ENCODE data around the gene KIAA2012.

The KIAA2012 gene

GRCh38 chr2:202101026-202101579 lies 28.0 kb downstream of the KIAA2012 start:
- TF ChIP-seq ZBTB21 (tag by site-specific recombination; IDR thresholded peaks at IDR 0.05) = no peak
- no peak for TF ChIP-seq ZNF404 (tag by site-specific recombination; IDR thresholded peaks at IDR 0.05)
- no peak for TF ChIP-seq ZFHX2 (tag by site-specific recombination; conservative IDR thresholded peaks at IDR 0.05)
- TF ChIP-seq ZNF362 (tag by site-specific recombination; IDR thresholded peaks at IDR 0.05) = no peak
- no peak for TF ChIP-seq ZNF768 (tag by site-specific recombination; IDR thresholded peaks at IDR 0.05)
- TF ChIP-seq ZNF324 (tag by site-specific recombination; IDR thresholded peaks at IDR 0.05) = no peak
- TF ChIP-seq OSR2 (tag by site-specific recombination; IDR thresholded peaks at IDR 0.05) = peak; percentile 61
- no peak for TF ChIP-seq ZNF843 (tag by site-specific recombination; IDR thresholded peaks at IDR 0.05)
- TF ChIP-seq ZNF561 (tag by site-specific recombination; IDR thresholded peaks at IDR 0.05; ENCODE audit: borderline replicate concordance) = no peak
- TF ChIP-seq ZNF76 (tag by site-specific recombination; IDR thresholded peaks at IDR 0.05; ENCODE audit: borderline replicate concordance, low read depth) = no peak
- no peak for TF ChIP-seq PRDM1 (tag by site-specific recombination; IDR thresholded peaks at IDR 0.05)
- TF ChIP-seq ZNF354C (tag by site-specific recombination; IDR thresholded peaks at IDR 0.05; ENCODE audit: borderline replicate concordance, low read depth) = no peak
- TF ChIP-seq ZNF16 (tag by site-specific recombination; IDR thresholded peaks at IDR 0.05; ENCODE audit: low read depth) = no peak
- TF ChIP-seq ZIC2 (tag by site-specific recombination; IDR thresholded peaks at IDR 0.05) = 0 out of 2 replicates have a peak, but pooled peaks have one; percentile 24
- no peak for TF ChIP-seq ZNF629 (tag by site-specific recombination; IDR thresholded peaks at IDR 0.05)
- no peak for TF ChIP-seq ZNF785 (tag by site-specific recombination; IDR thresholded peaks at IDR 0.05)
- TF ChIP-seq GLIS1 (tag by site-specific recombination; IDR thresholded peaks at IDR 0.05) = peak; percentile 91
- no peak for TF ChIP-seq ZNF133 (tag by site-specific recombination; IDR thresholded peaks at IDR 0.05)
- no peak for TF ChIP-seq ZNF157 (tag by site-specific recombination; IDR thresholded peaks at IDR 0.05)
- no peak for TF ChIP-seq ZNF624 (tag by site-specific recombination; IDR thresholded peaks at IDR 0.05)
- TF ChIP-seq MYNN (tag by site-specific recombination; IDR thresholded peaks at IDR 0.05; ENCODE audit: borderline replicate concordance) = no peak
- TF ChIP-seq WT1 (tag by site-specific recombination; IDR thresholded peaks at IDR 0.05) = peak; percentile 74
- no peak for TF ChIP-seq ZNF37A (tag by site-specific recombination; IDR thresholded peaks at IDR 0.05)
- peak; percentile 48; the same call in 1 of the 2 replicates for TF ChIP-seq GFI1B (tag by site-specific recombination; IDR thresholded peaks at IDR 0.05)
- no peaks in the 10 kb centered on the region for H3K36me3 ChIP-seq (ENCODE audit: control insufficient read depth in 2 of 2, insufficient read depth in 1 of 2, low read length in 2 of 2)
- peaks cover 3% of the 10 kb centered on the region; the same call in 1 of the 2 replicates for H3K4me1 ChIP-seq (ENCODE audit: control insufficient read depth, insufficient read depth, low read length)
- no peak overlapping the region for H3K4me3 ChIP-seq (ENCODE audit: low read depth, low read length)
- H3K27ac ChIP-seq (ENCODE audit: extremely low read depth, low read depth, low read length) = peak overlapping the region; percentile 7; the same call in 1 of the 2 replicates
- H3K9me3 ChIP-seq (ENCODE audit: control insufficient read depth, insufficient read depth, low read depth, low read length) = no peaks in the 10 kb centered on the region
- ChIA-PET CTCF (interaction anchor here (0.6 to 1.5 kb wide), 2 partner anchors 14 to 306 kb away, joined by 3 to 6 read pairs; no protein-coding TSS in a partner anchor), POLR2A (interaction anchor here (0.6 kb wide), 1 partner anchor 129 kb away, joined by 3 read pairs; no protein-coding TSS in a partner anchor)

GRCh38 chr2:202102425-202103000 lies 29.5 kb downstream of the KIAA2012 start:
- no peaks in the 10 kb centered on the region for H3K36me3 ChIP-seq (ENCODE audit: control insufficient read depth in 2 of 2, insufficient read depth in 1 of 2, low read length in 2 of 2)
- H3K9me3 ChIP-seq (ENCODE audit: control insufficient read depth, insufficient read depth, low read depth, low read length) = no peaks in the 10 kb centered on the region
- H3K4me3 ChIP-seq (ENCODE audit: low read depth, low read length) = no peak overlapping the region
- no peak overlapping the region for H3K27ac ChIP-seq (ENCODE audit: extremely low read depth, low read depth, low read length)
- ChIA-PET POLR2A (no interaction called here), CTCF (interaction anchor here (0.6 to 2.5 kb wide), 14 partner anchors 7 to 1714 kb away, joined by 3 to 13 read pairs (median 3); no protein-coding TSS in a partner anchor)
- H3K4me1 ChIP-seq (ENCODE audit: control insufficient read depth, insufficient read depth, low read length) = peaks cover 3% of the 10 kb centered on the region; the same call in 1 of the 2 replicates
- TF ChIP-seq ZNF704 (tag by site-specific recombination; IDR thresholded peaks at IDR 0.05) (no peak), ZNF223 (tag by site-specific recombination; IDR thresholded peaks at IDR 0.05) (0 out of 2 replicates have a peak, but pooled peaks have one; percentile 28), SETDB1 (IDR thresholded peaks at IDR 0.05; ENCODE audit: insufficient read length, low read length) (peak; percentile 26), ZNF311 (tag by site-specific recombination; IDR thresholded peaks at IDR 0.05; ENCODE audit: borderline replicate concordance) (no peak), SP7 (tag by site-specific recombination; IDR thresholded peaks at IDR 0.05) (no peak), ZNF140 (tag by site-specific recombination; IDR thresholded peaks at IDR 0.05) (no peak), ZNF16 (tag by site-specific recombination; IDR thresholded peaks at IDR 0.05; ENCODE audit: low read depth) (no peak), SP3 (tag by site-specific recombination; IDR thresholded peaks at IDR 0.05) (no peak), ZNF2 (tag by site-specific recombination; IDR thresholded peaks at IDR 0.05) (no peak), ZXDB (tag by site-specific recombination; IDR thresholded peaks at IDR 0.05) (no peak), REPIN1 (tag by site-specific recombination; IDR thresholded peaks at IDR 0.05; ENCODE audit: low read depth) (no peak)
